GM12878 (cell line): ENCODE measurements around the gene GAREM1. TPM values are rescaled to one million over a fixed set of nuclear protein-coding genes. Genes with fewer than 3 reads are reported as not detected.

ENCODE experiments used
- ATAC-seq: fragments of 200-7000 bp; cut with Tn5 transposase; 3 replicates; pipeline ENCODE4 v1.9.1; 2020; ENCODE audit warnings: mild to moderate bottlenecking, moderate library complexity
- BruUV-seq: library from RNA; stranded (reverse); fragments of 400-500 nt; replicated peaks from 2 replicates; lab custom pipeline; 2021; lab: Mats Ljungman, UMichigan
- CTCF ChIA-PET: fragments of 300-600 bp; sonication (Branson Sonifier 250); formaldehyde crosslinking; extraction: SDS; loops from one replicate; lab custom pipeline; 2021; ENCODE audit warnings: inconsistent platforms; lab: Yijun Ruan, JAX
- POLR2A ChIA-PET: fragments of 350-600 bp; formaldehyde crosslinking; extraction: SDS; loops from one replicate; lab custom pipeline; 2021; ENCODE audit warnings: inconsistent platforms; lab: Charles Lee
- RAD21 ChIA-PET: fragments of 300-600 bp; sonication (Branson Sonifier 250); formaldehyde crosslinking; loops from one replicate; lab custom pipeline; 2023; ENCODE audit warnings: antibody characterized with exemption; ENCODE audit not compliant: unreplicated experiment; lab: Charles Lee
- SMC1A ChIA-PET: fragments of 300-600 bp; sonication (Branson Sonifier 250); formaldehyde crosslinking; loops from one replicate; lab custom pipeline; 2023; ENCODE audit not compliant: unreplicated experiment, uncharacterized antibody; lab: Charles Lee
- DNase-seq: peaks from one replicate; pipeline ENCODE4 v3.0.0-alpha.2; 2011; ENCODE audit warnings: low read depth, low spot score
- FAIRE-seq: peaks from 3 replicates; lab custom pipeline; 2011; peaks lifted over from hg19 to GRCh38; lab: Jason Lieb, UNC
- H2AFZ ChIP-seq: 2 replicates; pipeline ENCODE4 v1.6.0; 2011; ENCODE audit warnings: low read depth, low read length, control low read depth; ENCODE audit not compliant: control insufficient read depth
- H3K27ac ChIP-seq: 2 replicates; pipeline ENCODE4 v1.5.1; 2011; ENCODE audit warnings: control low read depth; ENCODE audit not compliant: control insufficient read depth, insufficient read depth
- H3K27me3 ChIP-seq, 2 experiments: replicated peaks in 1 of 2; 2 replicates each; pipeline versions ENCODE4 v1.6.0 to v1.6.1; 2011; ENCODE audit warnings: low read length in 1 of 2; ENCODE audit not compliant: control insufficient read depth in 2 of 2, insufficient read depth in 2 of 2
- H3K36me3 ChIP-seq, 2 experiments: 2 replicates each; pipeline ENCODE4 v1.5.1; 2011; ENCODE audit warnings: low read length in 1 of 2; ENCODE audit not compliant: control insufficient read depth in 2 of 2, insufficient read depth in 2 of 2
- H3K4me1 ChIP-seq: 2 replicates; pipeline ENCODE4 v1.6.1; 2011; ENCODE audit warnings: mild to moderate bottlenecking, low read length, moderate library complexity, mixed read lengths; ENCODE audit not compliant: control insufficient read depth, insufficient read depth
- H3K4me2 ChIP-seq: 2 replicates; pipeline ENCODE4 v1.6.0; 2011; ENCODE audit warnings: control low read depth; ENCODE audit not compliant: control insufficient read depth, insufficient read depth
- H3K4me3 ChIP-seq: fragments of 200-600 bp; sonication (generic); 2 replicates; pipeline ENCODE4 v1.5.1; 2016
- H3K79me2 ChIP-seq: 2 replicates; pipeline ENCODE4 v1.6.0; 2011; ENCODE audit warnings: low read length; ENCODE audit not compliant: control insufficient read depth, insufficient read depth
- H3K9ac ChIP-seq: 2 replicates; pipeline ENCODE4 v1.8.0; 2011; ENCODE audit warnings: low read length, control low read depth, mixed read lengths; ENCODE audit not compliant: control insufficient read depth, insufficient read depth
- H3K9me3 ChIP-seq: replicated peaks from 3 replicates; pipeline ENCODE4 v1.5.1; 2011; ENCODE audit warnings: mild to moderate bottlenecking, low read length; ENCODE audit not compliant: control insufficient read depth, insufficient read depth
- H4K20me1 ChIP-seq: 2 replicates; pipeline ENCODE4 v1.6.0; 2011; ENCODE audit not compliant: control insufficient read depth, insufficient read depth
- CBFB ChIP-seq: IDR thresholded peaks from 2 replicates; pipeline ENCODE4 v1.6.1; 2016; ENCODE audit warnings: antibody characterized with exemption, low read depth
- CBX3 ChIP-seq: fragments of 200-600 bp; sonication (generic); IDR thresholded peaks from 2 replicates; pipeline ENCODE4 v1.6.1; 2016; ENCODE audit warnings: low read depth, borderline replicate concordance
- CHD2 ChIP-seq: IDR thresholded peaks from 2 replicates; pipeline ENCODE4 v1.6.1; 2011; ENCODE audit warnings: low read depth, low read length, improper control_type of control experiment, borderline replicate concordance
- EGR1 ChIP-seq, 2 experiments: IDR thresholded peaks; 1 replicate in 1 of 2; 2 replicates in 1 of 2; pipeline ENCODE4 v1.6.1; 2011 to 2012; ENCODE audit warnings: low read depth in 2 of 2, low read length in 2 of 2, borderline replicate concordance in 1 of 2, mild to moderate bottlenecking in 1 of 2, moderate library complexity in 1 of 2
- GATAD2B ChIP-seq: fragments of 450-650 bp; conservative IDR thresholded peaks from 2 replicates; pipeline ENCODE4 v1.6.1; 2017; ENCODE audit warnings: low read depth, mild to moderate bottlenecking, moderate library complexity
- HCFC1 ChIP-seq: fragments of 150-350 bp; IDR thresholded peaks from 2 replicates; pipeline ENCODE4 v1.6.1; 2014; ENCODE audit warnings: low read length
- KAT2A ChIP-seq: conservative IDR thresholded peaks from 2 replicates; pipeline ENCODE4 v1.6.1; 2011; ENCODE audit warnings: low read depth, low read length; ENCODE audit not compliant: control insufficient read depth
- KLF5 ChIP-seq: fragments of 450-650 bp; IDR thresholded peaks from 2 replicates; pipeline ENCODE4 v1.6.1; 2014; ENCODE audit warnings: mild to moderate bottlenecking; ENCODE audit not compliant: partially characterized antibody
- MEF2A ChIP-seq: IDR thresholded peaks from 2 replicates; pipeline ENCODE4 v1.6.1; 2011; ENCODE audit warnings: low read depth, mild to moderate bottlenecking, low read length, moderate library complexity; ENCODE audit not compliant: insufficient read depth
- MTA3 ChIP-seq: IDR thresholded peaks from 2 replicates; pipeline ENCODE4 v1.6.1; 2012; ENCODE audit warnings: low read length, inconsistent platforms, borderline replicate concordance
- PML ChIP-seq: IDR thresholded peaks from 2 replicates; pipeline ENCODE4 v1.6.1; 2012; ENCODE audit warnings: low read length, inconsistent platforms
- ZNF24 ChIP-seq: fragments of 450-650 bp; IDR thresholded peaks from 2 replicates; pipeline ENCODE4 v1.6.1; 2017; ENCODE audit warnings: antibody characterized with exemption, mild to moderate bottlenecking
- WGBS: methylation state at CpG from one replicate; pipeline ENCODE4 v1.1.6; 2016; ENCODE audit warnings: low lambda C conversion rate; ENCODE audit not compliant: insufficient replicate concordance, insufficient coverage; ENCODE audit errors: missing lambda C conversion rate; 5-methylcytosine and 5-hydroxymethylcytosine counted together
- in situ Hi-C: fragments of 300-500 bp; cut with MboI; formaldehyde crosslinking; loops from 9 replicates; pipeline ENCODE4 v1.14.3; 2018; ENCODE audit warnings: mixed read lengths
- intact Hi-C: fragments of 100-400 bp; cut with micrococcal nuclease; formaldehyde crosslinking; loops from one replicate; pipeline ENCODE4 v1.14.2; 2022; ENCODE audit not compliant: unreplicated experiment
- polyA plus RNA-seq, 11 experiments: library from polyadenylated mRNA; depleted of rRNA in 4 of 11; unstranded in 6 of 11; stranded (reverse) in 5 of 11; fragments of >200 nt; fragmentation: Nextera tagmentation in 4 of 11; fragmentation: Illumina TruSeq in 1 of 11; extraction: Ambion mirVana in 4 of 11; extraction: Trizol in 1 of 11; gene quantifications; 1 replicate in 1 of 11; 2 replicates in 10 of 11; pipeline versions ENCODE4 v1.2.1 to v1.2.3, GENCODE V29; 2011 to 2016; ENCODE audit warnings: inconsistent platforms in 2 of 11, missing spikeins in 2 of 11, low read depth in 1 of 11
- total RNA-seq, 4 experiments: library from RNA; depleted of rRNA in 3 of 4; stranded (reverse); fragments of >200 nt in 3 of 4; fragmentation: Illumina TruSeq in 1 of 4; extraction: Trizol in 1 of 4; gene quantifications; 2 replicates each; pipeline versions ENCODE4 v1.2.1 to v1.2.3, GENCODE V29; 2013 to 2021
- TF ChIP-seq, protein P1 (sequence below): IDR thresholded peaks from 2 replicates; pipeline ENCODE4 v1.6.1; 2011; ENCODE audit warnings: borderline replicate concordance, low read depth, mild to moderate bottlenecking, moderate library complexity, mixed read lengths, low read length; ENCODE audit not compliant: insufficient read depth; ENCODE audit errors: extremely low read length
- TF ChIP-seq, protein P2 (sequence below): fragments of 450-650 bp; IDR thresholded peaks from 2 replicates; pipeline ENCODE4 v1.6.1; 2017; ENCODE audit warnings: mild to moderate bottlenecking, moderate library complexity
- TF ChIP-seq, protein P3 (sequence below): IDR thresholded peaks from 2 replicates; pipeline ENCODE4 v1.6.1; 2012; ENCODE audit warnings: improper control_type of control experiment, low read depth, low read length; ENCODE audit not compliant: insufficient replicate concordance

GAREM1 gene
- total and polyA plus RNA-seq, 10 of the 15 experiments (the other 5 are each of a cell fraction or from before 2014, with no cell fraction given): 0.05 to 0.29 (median 0.05) TPM; not detected in 7

- FAIRE-seq (no peak), DNase-seq (no peak), ATAC-seq (no peak)
- in situ Hi-C loops: no loop called here
- BruUV-seq: no TSS peak
- WGBS: 40% methylated on average over 5 of the region's 5 CpGs
- Histone ChIP-seq H3K79me2 (no peaks in the 10 kb centered on the region), H3K27me3 (no peaks in the 10 kb centered on the region; a peak in 1 of 4 replicates), H3K4me3 (no peak overlapping the region), H3K9ac (no peak overlapping the region), H3K4me1 (no peaks in the 10 kb centered on the region), H2AFZ (no peak overlapping the region), H3K4me2 (no peak overlapping the region), H4K20me1 (no peaks in the 10 kb centered on the region), H3K9me3 (no peaks in the 10 kb centered on the region), H3K36me3 (no peaks in the 10 kb centered on the region), H3K27ac (no peak overlapping the region)
- ChIA-PET RAD21 (no interaction called here), POLR2A (no interaction called here), CTCF (no interaction called here), SMC1A (no interaction called here)
- intact Hi-C loops: no loop called here
- TF ChIP-seq MEF2A: no peak
- TF ChIP-seq ZNF24: no peak
- TF ChIP-seq CHD2: no peak
- TF ChIP-seq KLF5: no peak
- TF ChIP-seq, protein P1, sequence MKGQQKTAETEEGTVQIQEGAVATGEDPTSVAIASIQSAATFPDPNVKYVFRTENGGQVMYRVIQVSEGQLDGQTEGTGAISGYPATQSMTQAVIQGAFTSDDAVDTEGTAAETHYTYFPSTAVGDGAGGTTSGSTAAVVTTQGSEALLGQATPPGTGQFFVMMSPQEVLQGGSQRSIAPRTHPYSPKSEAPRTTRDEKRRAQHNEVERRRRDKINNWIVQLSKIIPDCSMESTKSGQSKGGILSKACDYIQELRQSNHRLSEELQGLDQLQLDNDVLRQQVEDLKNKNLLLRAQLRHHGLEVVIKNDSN: no peak
- TF ChIP-seq EGR1 (IDR thresholded peaks at IDR 0.05; ENCODE audit: borderline replicate concordance in 1 of 2, low read depth in 2 of 2, low read length in 2 of 2): no peak
- TF ChIP-seq PML: no peak
- no peak for TF ChIP-seq MTA3
- no peak for TF ChIP-seq HCFC1
- no peak for TF ChIP-seq GATAD2B
- no peak for TF ChIP-seq CBX3
- no peak for TF ChIP-seq CBFB
- no peak for TF ChIP-seq KAT2A
- TF ChIP-seq, protein P2, sequence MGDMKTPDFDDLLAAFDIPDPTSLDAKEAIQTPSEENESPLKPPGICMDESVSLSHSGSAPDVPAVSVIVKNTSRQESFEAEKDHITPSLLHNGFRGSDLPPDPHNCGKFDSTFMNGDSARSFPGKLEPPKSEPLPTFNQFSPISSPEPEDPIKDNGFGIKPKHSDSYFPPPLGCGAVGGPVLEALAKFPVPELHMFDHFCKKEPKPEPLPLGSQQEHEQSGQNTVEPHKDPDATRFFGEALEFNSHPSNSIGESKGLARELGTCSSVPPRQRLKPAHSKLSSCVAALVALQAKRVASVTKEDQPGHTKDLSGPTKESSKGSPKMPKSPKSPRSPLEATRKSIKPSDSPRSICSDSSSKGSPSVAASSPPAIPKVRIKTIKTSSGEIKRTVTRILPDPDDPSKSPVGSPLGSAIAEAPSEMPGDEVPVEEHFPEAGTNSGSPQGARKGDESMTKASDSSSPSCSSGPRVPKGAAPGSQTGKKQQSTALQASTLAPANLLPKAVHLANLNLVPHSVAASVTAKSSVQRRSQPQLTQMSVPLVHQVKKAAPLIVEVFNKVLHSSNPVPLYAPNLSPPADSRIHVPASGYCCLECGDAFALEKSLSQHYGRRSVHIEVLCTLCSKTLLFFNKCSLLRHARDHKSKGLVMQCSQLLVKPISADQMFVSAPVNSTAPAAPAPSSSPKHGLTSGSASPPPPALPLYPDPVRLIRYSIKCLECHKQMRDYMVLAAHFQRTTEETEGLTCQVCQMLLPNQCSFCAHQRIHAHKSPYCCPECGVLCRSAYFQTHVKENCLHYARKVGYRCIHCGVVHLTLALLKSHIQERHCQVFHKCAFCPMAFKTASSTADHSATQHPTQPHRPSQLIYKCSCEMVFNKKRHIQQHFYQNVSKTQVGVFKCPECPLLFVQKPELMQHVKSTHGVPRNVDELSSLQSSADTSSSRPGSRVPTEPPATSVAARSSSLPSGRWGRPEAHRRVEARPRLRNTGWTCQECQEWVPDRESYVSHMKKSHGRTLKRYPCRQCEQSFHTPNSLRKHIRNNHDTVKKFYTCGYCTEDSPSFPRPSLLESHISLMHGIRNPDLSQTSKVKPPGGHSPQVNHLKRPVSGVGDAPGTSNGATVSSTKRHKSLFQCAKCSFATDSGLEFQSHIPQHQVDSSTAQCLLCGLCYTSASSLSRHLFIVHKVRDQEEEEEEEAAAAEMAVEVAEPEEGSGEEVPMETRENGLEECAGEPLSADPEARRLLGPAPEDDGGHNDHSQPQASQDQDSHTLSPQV: no peak
- TF ChIP-seq, protein P3, sequence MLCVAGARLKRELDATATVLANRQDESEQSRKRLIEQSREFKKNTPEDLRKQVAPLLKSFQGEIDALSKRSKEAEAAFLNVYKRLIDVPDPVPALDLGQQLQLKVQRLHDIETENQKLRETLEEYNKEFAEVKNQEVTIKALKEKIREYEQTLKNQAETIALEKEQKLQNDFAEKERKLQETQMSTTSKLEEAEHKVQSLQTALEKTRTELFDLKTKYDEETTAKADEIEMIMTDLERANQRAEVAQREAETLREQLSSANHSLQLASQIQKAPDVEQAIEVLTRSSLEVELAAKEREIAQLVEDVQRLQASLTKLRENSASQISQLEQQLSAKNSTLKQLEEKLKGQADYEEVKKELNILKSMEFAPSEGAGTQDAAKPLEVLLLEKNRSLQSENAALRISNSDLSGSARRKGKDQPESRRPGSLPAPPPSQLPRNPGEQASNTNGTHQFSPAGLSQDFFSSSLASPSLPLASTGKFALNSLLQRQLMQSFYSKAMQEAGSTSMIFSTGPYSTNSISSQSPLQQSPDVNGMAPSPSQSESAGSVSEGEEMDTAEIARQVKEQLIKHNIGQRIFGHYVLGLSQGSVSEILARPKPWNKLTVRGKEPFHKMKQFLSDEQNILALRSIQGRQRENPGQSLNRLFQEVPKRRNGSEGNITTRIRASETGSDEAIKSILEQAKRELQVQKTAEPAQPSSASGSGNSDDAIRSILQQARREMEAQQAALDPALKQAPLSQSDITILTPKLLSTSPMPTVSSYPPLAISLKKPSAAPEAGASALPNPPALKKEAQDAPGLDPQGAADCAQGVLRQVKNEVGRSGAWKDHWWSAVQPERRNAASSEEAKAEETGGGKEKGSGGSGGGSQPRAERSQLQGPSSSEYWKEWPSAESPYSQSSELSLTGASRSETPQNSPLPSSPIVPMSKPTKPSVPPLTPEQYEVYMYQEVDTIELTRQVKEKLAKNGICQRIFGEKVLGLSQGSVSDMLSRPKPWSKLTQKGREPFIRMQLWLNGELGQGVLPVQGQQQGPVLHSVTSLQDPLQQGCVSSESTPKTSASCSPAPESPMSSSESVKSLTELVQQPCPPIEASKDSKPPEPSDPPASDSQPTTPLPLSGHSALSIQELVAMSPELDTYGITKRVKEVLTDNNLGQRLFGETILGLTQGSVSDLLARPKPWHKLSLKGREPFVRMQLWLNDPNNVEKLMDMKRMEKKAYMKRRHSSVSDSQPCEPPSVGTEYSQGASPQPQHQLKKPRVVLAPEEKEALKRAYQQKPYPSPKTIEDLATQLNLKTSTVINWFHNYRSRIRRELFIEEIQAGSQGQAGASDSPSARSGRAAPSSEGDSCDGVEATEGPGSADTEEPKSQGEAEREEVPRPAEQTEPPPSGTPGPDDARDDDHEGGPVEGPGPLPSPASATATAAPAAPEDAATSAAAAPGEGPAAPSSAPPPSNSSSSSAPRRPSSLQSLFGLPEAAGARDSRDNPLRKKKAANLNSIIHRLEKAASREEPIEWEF: no peak
Measured at GRCh38 chr18:32443706-32444215, 26.9 kb downstream of the GAREM1 start.
